ENCODE measurements around the gene RBM17. TPM values are rescaled to one million over a fixed set of nuclear protein-coding genes. Genes with fewer than 3 reads are reported as not detected.

RBM17 gene
- total RNA-seq, 4 donors from 2014 or later = 64.3 to 93.3 (median 81.7) TPM

- H3K27ac ChIP-seq = no peak overlapping the region
These were observed 57.4 kb downstream of the RBM17 start for GRCh38 chr10:6146013-6146785.

DNA sequence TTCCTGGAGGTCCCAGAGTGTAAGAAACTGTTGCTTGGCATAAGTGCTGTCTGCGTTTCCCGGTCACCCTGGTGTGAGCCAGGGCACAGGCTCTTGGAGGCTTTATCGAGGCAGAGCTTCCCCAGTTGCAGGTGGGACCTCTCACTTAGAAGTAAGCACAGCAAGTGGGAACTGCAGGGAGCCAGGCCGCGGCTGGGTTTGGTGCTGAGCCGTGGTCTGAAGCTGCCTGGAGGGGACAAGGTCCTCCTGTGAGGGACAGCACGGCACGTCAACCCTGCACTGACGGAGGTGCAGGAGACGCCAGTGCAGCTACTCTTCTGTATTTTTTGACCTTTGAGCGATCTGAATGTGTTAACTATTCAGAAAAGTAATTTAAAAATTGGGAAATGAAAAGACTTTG lies 58.1 kb downstream of the RBM17 start:
- DNase-seq = no peak
- intact Hi-C loops (cut with DNase I) = no loop called here
- Histone ChIP-seq H3K9me3 (no peaks in the 10 kb centered on the region), H3K4me3 (replicated peaks in 1 of 3) (no peak overlapping the region), H3K27ac (no peak overlapping the region), H3K27me3 (no peaks in the 10 kb centered on the region), H3K4me1 (peaks cover 6 to 24% of the 10 kb centered on the region in 2 donors), H3K36me3 (no peaks in the 10 kb centered on the region)
- WGBS, 2 donors = 82 to 85% methylated on average over 11 of the region's 11 CpGs
- TF ChIP-seq POLR2A (IDR thresholded peaks at IDR 0.05) = no peak
- TF ChIP-seq CTCF (IDR thresholded peaks at IDR 0.05) = no peak

More at GRCh38 chr10:6146013-6146785, 57.4 kb downstream of the RBM17 start:
- Histone ChIP-seq H3K36me3 (no peaks in the 10 kb centered on the region), H3K9me3 (no peaks in the 10 kb centered on the region), H3K4me1 (peaks cover 6 to 17% of the 10 kb centered on the region in 2 donors), H3K4me3 (replicated peaks in 1 of 3) (peak overlapping the region in 1 of 3 donors; percentile 87), H3K27me3 (no peaks in the 10 kb centered on the region)
- intact Hi-C loops (cut with DNase I) = no loop called here
- WGBS, 2 donors = 71 to 73% methylated on average over 18 to 20 of the region's 22 CpGs
- DNase-seq = no peak
- TF ChIP-seq CTCF (IDR thresholded peaks at IDR 0.05) (no peak), POLR2A (IDR thresholded peaks at IDR 0.05) (no peak)

- Histone ChIP-seq H3K4me1 (peaks cover 6 to 24% of the 10 kb centered on the region in 2 donors), H3K27ac (no peak overlapping the region), H3K9me3 (no peaks in the 10 kb centered on the region), H3K4me3 (replicated peaks in 1 of 3) (no peak overlapping the region), H3K27me3 (no peaks in the 10 kb centered on the region), H3K36me3 (no peaks in the 10 kb centered on the region)
- no peak for TF ChIP-seq CTCF (IDR thresholded peaks at IDR 0.05)
- TF ChIP-seq POLR2A (IDR thresholded peaks at IDR 0.05) = no peak
- intact Hi-C loops (cut with DNase I) = no loop called here
- 90 to 92% methylated on average over 4 to 7 of the region's 7 CpGs for WGBS, 2 donors
- DNase-seq = no peak
These were observed 59.4 kb downstream of the RBM17 start for GRCh38 chr10:6148251-6148701.

GRCh38 chr10:6148908-6149307 lies 60.1 kb downstream of the RBM17 start:
- Histone ChIP-seq H3K9me3 (no peaks in the 10 kb centered on the region), H3K4me1 (peaks cover 6 to 22% of the 10 kb centered on the region in 2 donors), H3K27ac (no peak overlapping the region), H3K27me3 (no peaks in the 10 kb centered on the region), H3K36me3 (no peaks in the 10 kb centered on the region), H3K4me3 (replicated peaks in 1 of 3) (no peak overlapping the region)
- TF ChIP-seq CTCF (IDR thresholded peaks at IDR 0.05) (no peak), POLR2A (IDR thresholded peaks at IDR 0.05) (no peak)
- WGBS, 2 donors = 93 to 95% methylated on average over 6 of the region's 6 CpGs
- intact Hi-C loops (cut with DNase I) = no loop called here
- DNase-seq = no peak

Measured in thyroid gland (tissue), 4 donors.